Measurements from ENCODE around the gene MAPKBP1. TPM values are rescaled to one million over a fixed set of nuclear protein-coding genes. Genes with fewer than 3 reads are reported as not detected.
A peak's percentile ranks its signal among the peaks of the same experiment; 100 is the strongest.

The MAPKBP1 gene
- total RNA-seq, 4 donors from 2014 or later = 22.1 to 54.6 (median 36.6) TPM

GRCh38 chr15:41842229-41842628 is 67.9 kb downstream of the MAPKBP1 start:
- TF ChIP-seq CTCF (IDR thresholded peaks at IDR 0.05) (no peak), POLR2A (IDR thresholded peaks at IDR 0.05) (no peak), EP300 (IDR thresholded peaks at IDR 0.05) (no peak)
- H3K4me1 ChIP-seq = no peaks in the 10 kb centered on the region
- DNase-seq (ENCODE audit: low spot score in 2 of 2) = no peak
- no peaks in the 10 kb centered on the region for H3K9me3 ChIP-seq
- no peak overlapping the region for H3K27ac ChIP-seq
- no peak overlapping the region for H3K4me3 ChIP-seq
- no peaks in the 10 kb centered on the region for H3K27me3 ChIP-seq
- WGBS, 2 donors = 73 to 74% methylated on average over 12 of the region's 12 CpGs
- peaks cover 0 to 95% (median 10%) of the 10 kb centered on the region in 3 donors for H3K36me3 ChIP-seq

- H3K4me1 ChIP-seq = no peaks in the 10 kb centered on the region
- H3K36me3 ChIP-seq = peaks cover 0 to 95% (median 10%) of the 10 kb centered on the region in 3 donors
- 82 to 87% methylated on average over 6 to 10 of the region's 10 CpGs for WGBS, 2 donors
- H3K4me3 ChIP-seq = no peak overlapping the region
- no peak for TF ChIP-seq EP300 (IDR thresholded peaks at IDR 0.05)
- no peak for TF ChIP-seq CTCF (IDR thresholded peaks at IDR 0.05)
- TF ChIP-seq POLR2A (IDR thresholded peaks at IDR 0.05) = no peak
- no peak for DNase-seq (ENCODE audit: low spot score in 2 of 2)
- no peaks in the 10 kb centered on the region for H3K9me3 ChIP-seq
- no peak overlapping the region for H3K27ac ChIP-seq
- no peaks in the 10 kb centered on the region for H3K27me3 ChIP-seq
Measured at GRCh38 chr15:41843571-41843970, 69.3 kb downstream of the MAPKBP1 start.

GRCh38 chr15:41844814-41845213 is 70.5 kb downstream of the MAPKBP1 start:
- H3K27ac ChIP-seq = no peak overlapping the region
- no peak for DNase-seq (ENCODE audit: low spot score in 2 of 2)
- H3K27me3 ChIP-seq = no peaks in the 10 kb centered on the region
- no peaks in the 10 kb centered on the region for H3K9me3 ChIP-seq
- peaks cover 0 to 94% (median 10%) of the 10 kb centered on the region in 3 donors for H3K36me3 ChIP-seq
- no peak overlapping the region for H3K4me3 ChIP-seq
- no peak for TF ChIP-seq POLR2A (IDR thresholded peaks at IDR 0.05)
- no peak for TF ChIP-seq CTCF (IDR thresholded peaks at IDR 0.05)
- 85 to 89% methylated on average over 5 to 8 of the region's 12 CpGs for WGBS, 2 donors
- peaks cover 0 to 5% (median 0%) of the 10 kb centered on the region in 4 donors for H3K4me1 ChIP-seq

GRCh38 chr15:41847206-41847605 is 72.9 kb downstream of the MAPKBP1 start:
- no peak for DNase-seq (ENCODE audit: low spot score in 2 of 2)
- Histone ChIP-seq H3K27ac (no peak overlapping the region), H3K4me1 (peaks cover 0 to 5% (median 0%) of the 10 kb centered on the region in 4 donors), H3K36me3 (peaks cover 0 to 70% (median 4%) of the 10 kb centered on the region in 3 donors), H3K4me3 (no peak overlapping the region), H3K9me3 (no peaks in the 10 kb centered on the region), H3K27me3 (no peaks in the 10 kb centered on the region)
- TF ChIP-seq CTCF (IDR thresholded peaks at IDR 0.05) (no peak), EP300 (IDR thresholded peaks at IDR 0.05) (no peak), POLR2A (IDR thresholded peaks at IDR 0.05) (no peak)
- 87 to 89% methylated on average over 13 to 14 of the region's 14 CpGs for WGBS, 2 donors

- Histone ChIP-seq H3K36me3 (peaks cover 0 to 63% (median 4%) of the 10 kb centered on the region in 3 donors), H3K27me3 (peaks cover 0 to 4% of the 10 kb centered on the region in 2 donors), H3K4me3 (no peak overlapping the region), H3K4me1 (peaks cover 0 to 5% (median 0%) of the 10 kb centered on the region in 4 donors), H3K27ac (peak overlapping the region in 3 of 4 donors; percentile 61 to 82 (median 67)), H3K9me3 (no peaks in the 10 kb centered on the region)
- DNase-seq (ENCODE audit: low spot score in 2 of 2) = no peak
- WGBS, 2 donors = 92 to 100% methylated on average over 4 to 9 of the region's 9 CpGs
- TF ChIP-seq CTCF (IDR thresholded peaks at IDR 0.05) (no peak), EP300 (IDR thresholded peaks at IDR 0.05) (no peak)
Measured at GRCh38 chr15:41847981-41848380, 73.7 kb downstream of the MAPKBP1 start.
